Memory B cell (primary cell): ENCODE results near the gene SRGAP2C.
A peak's percentile ranks its signal among the peaks of the same experiment; 100 is the strongest.
"Not testable (repeated sequence)": the region's sequence is repeated elsewhere in the genome, so short reads cannot be mapped to it uniquely, and the experiment has no call there.

Experiments
- ATAC-seq: fragments of 150-1000 bp; cut with Tn5 transposase; 2 replicates; pipeline ENCODE4 v1.10.0; 2021; ENCODE audit warnings: low read depth, mild to moderate bottlenecking, moderate library complexity
- DNase-seq, 2 donors: peaks; one replicate each; pipeline ENCODE4 v3.0.0; 2022; ENCODE audit warnings: low spot score in 2 of 2
- H3K27ac Mint-ChIP-seq: one replicate; pipeline ENCODE4 v1.8.0; 2022; ENCODE audit warnings: mild to moderate bottlenecking, moderate library complexity, mixed read lengths
- H3K27me3 Mint-ChIP-seq: one replicate; pipeline ENCODE4 v1.8.0; 2022; ENCODE audit warnings: mixed read lengths
- H3K36me3 Mint-ChIP-seq: one replicate; pipeline ENCODE4 v1.8.0; 2022; ENCODE audit warnings: mild to moderate bottlenecking, mixed read lengths
- H3K4me1 Mint-ChIP-seq: one replicate; pipeline ENCODE4 v1.8.0; 2022; ENCODE audit warnings: mixed read lengths
- H3K4me3 Mint-ChIP-seq: one replicate; pipeline ENCODE4 v1.8.0; 2022; ENCODE audit warnings: mild to moderate bottlenecking, moderate library complexity, mixed read lengths
- H3K9me3 Mint-ChIP-seq: one replicate; pipeline ENCODE4 v1.8.0; 2022; ENCODE audit warnings: mixed read lengths

SRGAP2C gene

DNA sequence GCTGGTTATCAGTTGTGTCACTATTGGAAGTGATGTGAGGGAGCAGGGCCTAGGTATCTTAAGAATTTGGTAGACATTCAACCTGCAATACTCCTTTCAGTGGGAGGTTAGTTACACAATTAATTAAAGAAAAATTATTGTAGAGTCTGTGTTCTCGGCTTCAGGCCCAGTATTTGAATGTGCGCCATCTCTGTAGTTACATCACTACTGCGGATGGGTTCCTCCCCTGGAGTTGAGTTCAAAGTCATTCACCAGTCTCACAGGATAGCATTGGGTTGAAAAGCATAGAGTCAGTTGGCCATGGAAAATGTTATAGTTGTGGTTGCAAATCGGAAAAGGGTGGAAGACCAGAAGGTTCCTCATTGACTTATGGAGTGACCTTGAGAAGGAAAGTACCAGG lies 111.8 kb downstream of the SRGAP2C start:
- H3K36me3 Mint-ChIP-seq, H3K4me3 Mint-ChIP-seq, H3K4me1 Mint-ChIP-seq, H3K27me3 Mint-ChIP-seq, DNase-seq, ATAC-seq, H3K9me3 Mint-ChIP-seq, H3K27ac Mint-ChIP-seq: not testable (repeated sequence)

GRCh38 chr1:121298529-121298928 lies 113.8 kb downstream of the SRGAP2C start:
- H3K27me3 Mint-ChIP-seq, ATAC-seq, H3K9me3 Mint-ChIP-seq, H3K4me1 Mint-ChIP-seq, DNase-seq, H3K27ac Mint-ChIP-seq, H3K36me3 Mint-ChIP-seq, H3K4me3 Mint-ChIP-seq: not testable (repeated sequence)

GRCh38 chr1:121299514-121300149 lies 114.9 kb downstream of the SRGAP2C start:
- DNase-seq = not testable (repeated sequence)

GRCh38 chr1:121301876-121302275 lies 117.1 kb downstream of the SRGAP2C start:
- H3K36me3 Mint-ChIP-seq, H3K4me1 Mint-ChIP-seq, H3K4me3 Mint-ChIP-seq, ATAC-seq, DNase-seq, H3K27me3 Mint-ChIP-seq, H3K9me3 Mint-ChIP-seq, H3K27ac Mint-ChIP-seq: not testable (repeated sequence)

More at GRCh38 chr1:121299514-121300149, 114.9 kb downstream of the SRGAP2C start:
- H3K9me3 Mint-ChIP-seq, H3K36me3 Mint-ChIP-seq, H3K27ac Mint-ChIP-seq, H3K4me1 Mint-ChIP-seq, H3K4me3 Mint-ChIP-seq, H3K27me3 Mint-ChIP-seq: not testable (repeated sequence)
- ATAC-seq = peak; percentile 38

GRCh38 chr1:121307759-121308158 lies 123.0 kb downstream of the SRGAP2C start:
- not testable (repeated sequence) for H3K9me3 Mint-ChIP-seq, ATAC-seq, H3K27me3 Mint-ChIP-seq, H3K4me1 Mint-ChIP-seq, H3K36me3 Mint-ChIP-seq, DNase-seq, H3K27ac Mint-ChIP-seq, H3K4me3 Mint-ChIP-seq

DNA sequence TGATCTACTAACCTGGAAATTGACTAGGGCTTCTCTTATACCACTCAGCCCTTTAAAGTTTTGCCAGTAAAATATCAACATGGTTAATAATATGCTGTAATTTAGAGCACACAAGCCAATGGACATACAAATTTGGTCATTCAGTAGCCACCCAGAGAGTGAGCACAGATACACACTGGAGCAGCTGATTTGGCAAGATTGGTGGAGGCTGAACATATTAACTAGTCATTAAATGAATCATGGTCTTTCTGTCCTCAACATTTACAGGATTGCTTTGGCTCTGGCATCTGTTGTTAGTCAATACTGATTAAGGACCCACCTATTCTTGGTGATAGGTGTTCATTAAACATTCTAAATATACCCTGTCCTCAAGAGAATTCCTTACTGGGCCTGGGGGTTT lies 130.7 kb downstream of the SRGAP2C start:
- H3K4me1 Mint-ChIP-seq, H3K27ac Mint-ChIP-seq, H3K4me3 Mint-ChIP-seq, H3K36me3 Mint-ChIP-seq, H3K9me3 Mint-ChIP-seq, ATAC-seq, DNase-seq, H3K27me3 Mint-ChIP-seq: not testable (repeated sequence)

DNA sequence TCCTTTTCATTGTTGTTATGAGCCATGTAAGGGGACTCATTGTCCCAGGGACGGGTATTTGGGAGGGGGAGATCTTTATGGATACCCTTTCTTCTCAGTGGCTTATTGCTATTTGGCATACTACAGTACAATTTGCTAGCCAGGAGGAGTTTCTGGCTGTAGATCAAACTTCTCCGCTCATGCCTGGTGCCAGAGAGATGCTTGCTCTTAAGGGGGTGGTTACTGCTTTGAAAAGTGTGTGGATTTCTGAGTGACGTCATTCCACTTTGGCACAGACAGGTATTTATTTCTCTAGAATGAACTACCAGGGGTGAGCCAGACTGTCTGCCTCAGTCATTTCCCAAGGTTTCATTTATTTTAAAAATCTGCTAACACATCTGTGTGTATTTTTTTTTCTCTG lies 131.3 kb downstream of the SRGAP2C start:
- not testable (repeated sequence) for H3K36me3 Mint-ChIP-seq, H3K27ac Mint-ChIP-seq, H3K27me3 Mint-ChIP-seq, DNase-seq, H3K4me1 Mint-ChIP-seq, ATAC-seq, H3K4me3 Mint-ChIP-seq, H3K9me3 Mint-ChIP-seq

DNA sequence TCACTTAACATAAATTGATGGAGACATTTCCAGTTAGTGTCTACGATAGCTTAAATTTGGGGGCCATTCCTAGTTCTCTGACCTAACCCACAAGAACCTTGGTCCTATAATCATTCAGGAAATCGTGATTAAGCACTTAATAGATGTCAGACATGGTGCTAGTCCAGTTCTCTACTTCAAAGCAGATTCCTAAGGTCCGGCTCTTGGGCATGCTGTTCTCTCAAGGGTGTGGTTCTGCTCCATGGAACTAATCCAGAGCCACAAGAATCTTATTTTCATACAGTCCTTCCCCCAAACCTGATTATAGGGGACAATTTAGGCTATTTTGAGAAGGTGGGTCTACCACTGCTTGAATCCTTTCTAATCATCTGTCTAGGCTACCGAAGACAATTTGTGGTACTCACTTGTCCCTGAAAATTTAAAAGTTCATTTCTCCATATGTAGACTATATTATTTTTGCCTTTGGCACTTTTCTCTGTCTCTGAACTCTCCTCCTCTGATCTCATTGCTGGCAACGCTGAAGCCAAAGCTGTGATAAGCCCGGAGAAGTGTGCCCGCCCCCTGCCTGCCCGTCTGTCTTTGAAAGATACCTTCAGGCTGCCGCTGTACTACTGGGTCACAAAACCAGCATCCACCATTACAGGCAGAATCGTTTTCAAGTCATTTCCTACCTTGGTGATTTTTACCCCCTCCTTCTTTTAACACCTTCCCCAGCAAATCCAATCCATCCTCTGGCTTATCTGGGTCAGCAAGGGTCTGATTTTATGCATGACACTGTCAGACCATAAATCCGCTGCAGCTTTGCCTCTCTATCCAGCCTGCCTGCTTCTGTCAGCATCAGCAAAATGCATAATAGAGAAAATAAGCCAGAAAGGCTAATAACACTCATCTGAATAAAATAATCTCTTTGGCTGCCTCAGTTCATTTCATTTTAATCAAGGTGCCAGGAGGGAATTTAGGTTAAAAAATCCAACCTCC lies 133.0 kb downstream of the SRGAP2C start:
- not testable (repeated sequence) for H3K36me3 Mint-ChIP-seq, H3K4me3 Mint-ChIP-seq, ATAC-seq, H3K27ac Mint-ChIP-seq, H3K4me1 Mint-ChIP-seq, H3K9me3 Mint-ChIP-seq, H3K27me3 Mint-ChIP-seq, DNase-seq

- H3K27me3 Mint-ChIP-seq, DNase-seq, H3K27ac Mint-ChIP-seq, H3K9me3 Mint-ChIP-seq, H3K4me3 Mint-ChIP-seq, H3K36me3 Mint-ChIP-seq, ATAC-seq, H3K4me1 Mint-ChIP-seq: not testable (repeated sequence)
Measured at GRCh38 chr1:121318687-121319086, 133.9 kb downstream of the SRGAP2C start.

DNA sequence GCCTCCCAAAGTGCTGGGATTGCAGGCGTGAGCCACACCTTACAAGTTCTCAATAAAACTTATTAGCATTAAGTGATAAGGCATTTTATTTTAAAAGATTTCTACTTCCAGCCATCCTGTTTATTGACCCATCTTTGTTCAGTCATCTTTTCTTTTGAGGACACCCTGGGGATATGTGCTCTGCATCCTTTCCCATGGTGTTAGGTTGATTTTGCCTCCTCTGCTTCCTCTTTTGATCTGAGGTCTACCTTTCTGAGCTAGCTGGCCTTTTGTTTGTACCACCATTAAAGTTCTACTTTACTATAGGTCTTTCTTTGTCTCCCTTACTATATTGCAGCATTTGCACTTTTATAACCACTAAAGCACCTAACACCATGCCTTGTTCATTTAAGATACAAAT lies 136.9 kb downstream of the SRGAP2C start:
- H3K4me1 Mint-ChIP-seq, H3K27me3 Mint-ChIP-seq, H3K36me3 Mint-ChIP-seq, ATAC-seq, H3K27ac Mint-ChIP-seq, H3K9me3 Mint-ChIP-seq, DNase-seq, H3K4me3 Mint-ChIP-seq: not testable (repeated sequence)

GRCh38 chr1:121324726-121325125 lies 140.0 kb downstream of the SRGAP2C start:
- H3K27me3 Mint-ChIP-seq, H3K27ac Mint-ChIP-seq, H3K4me3 Mint-ChIP-seq, DNase-seq, H3K9me3 Mint-ChIP-seq, ATAC-seq, H3K36me3 Mint-ChIP-seq, H3K4me1 Mint-ChIP-seq: not testable (repeated sequence)

- not testable (repeated sequence) for H3K27me3 Mint-ChIP-seq, H3K9me3 Mint-ChIP-seq, H3K4me1 Mint-ChIP-seq, H3K4me3 Mint-ChIP-seq, H3K27ac Mint-ChIP-seq, DNase-seq, H3K36me3 Mint-ChIP-seq
- peak; percentile 24 for ATAC-seq
Measured at GRCh38 chr1:121332141-121332540, 147.4 kb downstream of the SRGAP2C start.

DNA sequence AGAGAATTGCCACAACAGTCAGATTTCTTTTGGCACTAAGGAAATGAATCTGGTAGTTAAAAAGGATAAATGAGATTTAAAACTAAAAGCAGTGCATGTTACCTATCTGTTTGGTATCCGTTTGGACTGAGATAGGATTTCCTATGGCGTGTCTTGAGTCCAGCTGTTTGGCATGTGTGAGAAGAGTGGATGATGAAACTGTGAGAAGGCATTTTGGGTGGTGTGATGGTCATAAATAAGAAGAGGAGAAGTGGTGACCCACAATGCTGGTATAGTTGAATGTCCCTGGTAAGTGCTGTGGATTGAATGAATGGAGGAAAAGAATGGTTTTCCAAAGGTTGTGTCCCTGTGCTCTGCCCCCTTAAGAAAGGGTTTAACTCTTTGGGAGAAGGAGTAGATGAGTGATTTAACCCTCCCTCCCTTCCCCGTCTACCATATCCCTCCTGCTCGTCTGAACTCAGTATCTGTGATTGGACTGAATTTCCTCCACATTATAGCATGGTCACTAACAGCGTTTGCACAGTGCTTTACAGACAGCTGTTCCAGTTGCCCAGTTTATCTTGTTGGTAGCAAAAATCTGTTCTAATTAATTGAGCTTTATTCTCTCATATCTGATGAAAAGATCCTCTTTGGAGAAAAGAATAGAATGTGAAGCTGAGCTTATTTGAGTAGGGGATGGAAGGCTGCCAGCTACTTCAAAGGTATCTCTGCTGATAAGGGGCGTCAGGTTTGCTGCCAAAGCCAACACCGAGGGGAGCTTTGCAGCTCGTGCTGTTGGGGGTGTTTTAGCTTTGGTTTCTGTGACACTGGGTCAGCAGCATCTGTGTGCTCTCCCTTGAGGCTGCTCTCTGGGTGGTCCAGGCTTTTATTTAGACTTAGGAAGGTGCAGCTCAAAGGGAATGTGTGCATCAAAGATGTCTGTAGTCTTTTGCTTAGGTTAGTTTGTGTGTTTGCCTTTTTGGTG lies 148.1 kb downstream of the SRGAP2C start:
- not testable (repeated sequence) for H3K27ac Mint-ChIP-seq, H3K36me3 Mint-ChIP-seq, H3K27me3 Mint-ChIP-seq, DNase-seq, H3K9me3 Mint-ChIP-seq, H3K4me1 Mint-ChIP-seq, H3K4me3 Mint-ChIP-seq, ATAC-seq

- not testable (repeated sequence) for DNase-seq, H3K4me3 Mint-ChIP-seq, H3K27ac Mint-ChIP-seq, ATAC-seq, H3K36me3 Mint-ChIP-seq, H3K27me3 Mint-ChIP-seq, H3K9me3 Mint-ChIP-seq, H3K4me1 Mint-ChIP-seq
Measured at GRCh38 chr1:121337958-121338357, 153.2 kb downstream of the SRGAP2C start.
